Bone marrow (tissue), 2 donors: ENCODE measurements around the gene CCBE1.

Experiments used
- DNase-seq, 2 donors: peaks; one replicate each; lab custom pipeline; 2025; lab: John Stamatoyannopoulos, UW

The CCBE1 gene

DNA sequence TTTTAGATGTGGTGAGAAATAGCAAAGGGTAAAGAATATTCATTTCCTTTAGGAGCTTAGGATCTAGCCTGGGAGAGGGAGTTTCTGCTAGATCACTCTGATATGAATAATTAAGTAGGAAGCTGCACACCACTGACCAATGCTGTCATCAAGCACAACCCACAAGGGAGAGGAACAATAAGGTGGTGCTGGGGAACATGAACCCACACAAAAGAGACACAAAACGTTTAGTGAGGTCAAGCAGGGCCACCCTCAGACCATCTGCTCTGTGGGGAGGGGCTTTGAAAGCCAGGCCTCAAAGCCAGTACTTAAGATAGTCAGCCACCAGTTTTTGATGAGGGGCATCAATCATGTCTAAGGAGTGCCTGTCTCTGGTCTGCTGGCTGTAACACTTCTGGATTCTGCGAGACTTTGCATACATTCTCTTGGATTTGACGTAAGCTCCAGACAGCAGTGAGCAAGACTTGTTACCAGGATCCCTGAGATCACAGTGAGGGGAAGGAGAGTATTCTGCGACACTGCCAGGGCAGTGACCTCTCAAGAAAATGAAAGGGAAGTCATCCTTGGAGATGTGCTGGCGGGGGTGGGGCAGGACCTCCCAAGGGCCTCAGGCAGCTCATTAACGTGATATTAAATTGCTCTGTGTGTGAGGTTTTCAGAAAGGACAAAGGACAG is 127.0 kb downstream of the CCBE1 start:
- no peak for DNase-seq

DNA sequence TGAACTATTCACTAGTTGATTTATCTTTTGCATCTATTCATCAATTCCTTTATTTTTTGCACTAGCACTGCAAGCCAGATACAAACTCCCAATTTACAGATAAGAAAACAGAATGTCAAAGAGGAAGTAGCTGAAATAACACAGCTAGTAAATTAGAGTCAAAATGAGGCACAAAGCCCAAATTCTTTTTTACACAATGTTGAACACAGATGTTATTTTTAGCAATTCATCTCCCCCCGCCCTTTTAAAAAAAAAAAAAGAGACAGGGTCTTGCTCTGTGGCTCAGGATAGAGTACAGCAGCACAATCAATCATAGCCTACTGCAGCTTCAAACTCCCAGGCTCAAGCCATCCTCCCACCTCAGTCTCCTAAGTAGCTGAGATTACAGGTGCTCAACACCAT is 127.8 kb downstream of the CCBE1 start:
- DNase-seq = no peak

DNA sequence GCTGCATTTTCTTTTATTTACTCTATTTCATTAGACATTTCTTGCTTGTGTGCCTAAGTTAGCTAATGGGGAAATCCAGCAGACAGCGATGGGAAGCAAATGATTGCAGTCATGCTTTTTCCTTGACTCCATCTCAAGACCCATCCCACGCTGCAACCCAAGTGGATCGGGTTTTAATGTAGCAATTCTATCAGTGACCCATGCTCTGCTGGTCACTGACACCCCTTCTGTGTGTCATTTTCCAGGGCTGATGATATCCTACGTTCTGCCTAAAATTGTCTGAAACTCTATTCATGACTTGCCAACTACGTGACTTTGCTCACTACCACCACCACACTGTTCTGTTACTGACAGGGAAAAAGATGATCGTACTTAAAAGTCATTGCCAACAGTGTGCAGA is 129.8 kb downstream of the CCBE1 start:
- DNase-seq = no peak

DNA sequence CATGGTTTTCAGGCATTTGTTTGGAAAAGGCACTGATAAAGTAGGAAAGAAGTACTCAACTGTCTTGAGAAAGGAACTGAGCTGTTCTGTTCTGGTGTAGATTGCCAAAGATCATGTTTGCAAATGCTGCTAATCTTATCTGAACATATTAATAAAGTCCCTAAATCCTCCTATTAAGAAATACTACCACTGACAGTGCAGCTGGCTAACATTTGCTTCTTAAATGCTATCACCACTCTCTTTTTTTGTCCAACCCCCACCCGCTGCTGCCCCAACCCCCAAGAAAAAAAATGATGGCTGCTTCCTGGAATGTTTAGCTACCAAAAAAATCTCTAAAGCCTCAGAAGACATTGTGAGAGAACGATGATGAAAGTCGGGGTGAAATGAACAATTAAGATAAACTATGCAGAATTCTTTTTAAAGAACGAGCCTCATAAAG is 130.7 kb downstream of the CCBE1 start:
- DNase-seq = no peak

DNA sequence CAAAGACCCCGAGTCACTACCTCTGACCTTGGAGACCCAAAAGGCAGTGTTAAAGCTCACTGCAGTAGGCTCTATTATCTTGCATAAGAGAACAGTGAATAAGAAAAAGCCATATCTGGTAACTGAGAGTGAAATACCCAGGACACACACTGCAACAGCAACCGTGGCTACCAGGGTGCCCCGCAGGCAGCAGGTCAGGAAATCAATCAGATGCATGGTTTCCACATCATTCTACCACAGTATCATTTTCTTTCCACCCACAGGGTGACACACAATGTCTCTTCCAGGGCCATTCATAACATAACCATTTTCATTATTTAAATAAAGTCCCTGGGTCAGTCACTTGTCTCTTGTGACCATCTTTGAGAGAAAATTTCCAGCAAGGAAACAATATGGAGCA is 131.3 kb downstream of the CCBE1 start:
- DNase-seq = no peak

DNA sequence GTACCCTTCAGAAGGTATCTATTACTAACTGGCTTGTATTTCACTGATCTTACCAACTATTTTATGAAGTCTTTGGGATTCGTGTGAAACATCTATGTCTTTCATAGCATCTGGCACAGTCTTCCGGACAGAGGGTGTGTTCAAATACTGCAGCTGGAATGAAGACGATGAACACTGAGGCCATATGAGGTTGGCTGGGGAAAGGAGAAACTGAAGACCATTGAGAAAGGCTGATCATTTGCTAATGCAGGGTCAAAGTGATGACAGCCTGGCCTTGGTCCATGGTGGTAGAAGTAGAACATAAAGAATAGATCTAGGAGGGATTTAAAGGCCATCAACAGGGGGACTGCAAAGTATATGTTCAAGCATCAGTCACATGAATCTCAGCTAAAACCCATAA is 132.7 kb downstream of the CCBE1 start:
- no peak for DNase-seq

DNA sequence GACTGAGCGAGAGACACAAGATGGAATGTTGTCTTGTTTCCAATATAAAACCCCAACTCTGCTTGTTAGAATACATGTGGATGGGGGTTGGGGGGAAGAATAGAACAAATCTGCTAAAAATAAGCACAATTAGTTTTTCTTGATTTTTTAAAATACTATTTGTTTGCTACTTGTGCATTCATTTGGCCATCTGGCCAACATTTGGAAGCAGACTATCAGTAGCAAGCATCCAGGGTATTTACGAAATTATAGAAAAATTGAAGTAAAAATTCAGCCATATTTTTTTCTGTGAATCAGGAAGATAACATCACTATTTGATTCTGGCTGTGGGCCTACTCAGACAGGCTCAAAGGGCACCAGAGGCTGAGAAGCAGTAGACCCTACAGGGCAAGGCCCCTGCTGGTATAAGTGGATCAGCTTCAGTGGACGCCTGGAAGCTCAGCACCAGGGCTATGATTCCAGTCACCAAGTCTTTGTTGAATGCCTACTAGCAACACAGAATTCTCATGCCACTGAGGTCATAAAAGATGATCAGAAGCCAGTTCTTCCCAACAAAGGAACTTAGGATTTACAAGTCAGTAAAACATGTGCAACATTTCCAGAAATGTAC is 133.9 kb downstream of the CCBE1 start:
- DNase-seq = no peak

DNA sequence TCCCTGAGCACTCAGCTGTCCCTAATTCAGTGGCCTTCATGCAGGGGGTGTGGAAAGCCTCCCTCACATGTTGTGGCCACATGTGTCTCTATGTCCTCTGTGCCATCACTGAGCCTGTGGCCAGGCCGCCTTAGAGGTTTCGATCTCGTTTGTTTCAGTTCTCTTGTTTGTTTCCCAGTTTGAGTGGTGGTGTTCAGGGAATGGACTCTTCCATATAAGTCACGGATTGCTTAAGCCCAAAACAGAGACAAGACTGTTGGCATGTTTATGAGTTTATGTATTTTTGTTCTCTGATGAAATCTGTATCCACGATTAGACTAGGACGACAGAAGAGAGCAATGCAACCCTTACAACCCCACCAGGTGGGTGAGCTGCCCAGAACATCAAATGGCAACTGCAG is 134.5 kb downstream of the CCBE1 start:
- DNase-seq = no peak

DNA sequence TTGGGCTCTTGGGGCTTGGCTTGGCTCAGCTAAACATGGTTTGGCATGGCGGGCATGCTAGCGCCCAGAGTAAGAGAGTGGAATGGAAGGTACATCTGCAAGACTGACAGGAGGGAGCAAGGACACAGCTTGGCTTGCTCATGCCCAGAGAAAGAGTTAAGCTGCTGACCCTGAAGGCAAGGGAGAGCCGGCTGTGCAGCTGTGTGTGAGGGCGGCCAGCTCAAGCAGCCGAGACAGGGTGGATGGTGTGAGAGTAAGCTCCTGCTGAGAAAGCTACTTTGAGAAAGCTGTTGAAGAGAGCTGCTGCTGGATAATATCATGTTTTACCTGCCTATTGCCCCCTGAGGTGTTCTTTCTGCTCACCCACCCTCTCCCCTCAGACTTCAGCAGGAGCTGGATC is 135.6 kb downstream of the CCBE1 start:
- DNase-seq = no peak

DNA sequence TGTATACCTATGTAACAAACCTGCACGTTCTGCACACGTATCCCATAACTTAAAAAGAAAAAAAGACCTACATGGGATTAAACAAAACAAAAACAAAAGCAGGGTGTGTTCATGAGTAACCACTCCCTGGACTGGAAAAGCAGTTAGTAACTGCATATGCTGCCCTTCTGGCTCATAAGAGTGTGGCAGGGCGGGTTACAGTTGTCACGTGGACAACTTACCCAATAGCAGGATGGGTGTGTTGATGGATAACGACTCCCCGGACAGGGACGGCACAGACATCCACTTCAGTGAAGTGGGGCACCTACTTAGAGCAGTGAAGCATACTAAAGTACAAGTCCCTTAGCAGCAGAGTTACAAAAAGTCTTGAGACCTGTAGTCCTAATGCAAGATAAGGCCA is 136.7 kb downstream of the CCBE1 start:
- no peak for DNase-seq

DNA sequence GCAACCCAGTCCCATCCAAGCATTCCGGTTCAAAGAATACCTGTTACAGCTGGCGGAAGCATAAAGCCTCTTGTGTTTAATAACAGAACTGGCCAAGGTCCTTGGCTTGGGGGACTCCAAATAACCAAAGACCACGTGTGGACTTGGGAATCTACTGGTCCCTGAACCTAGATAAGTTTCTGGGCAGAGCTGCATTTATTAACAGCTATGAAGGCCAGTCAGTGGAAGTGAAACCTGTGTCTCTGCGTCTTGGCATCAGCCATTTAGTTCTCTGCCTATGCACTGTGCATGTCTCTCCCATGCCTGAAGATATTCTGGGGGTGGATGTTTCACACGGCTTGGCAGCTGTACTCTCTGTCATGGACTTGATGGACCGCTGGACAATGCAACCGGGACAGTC is 137.7 kb downstream of the CCBE1 start:
- no peak for DNase-seq

DNA sequence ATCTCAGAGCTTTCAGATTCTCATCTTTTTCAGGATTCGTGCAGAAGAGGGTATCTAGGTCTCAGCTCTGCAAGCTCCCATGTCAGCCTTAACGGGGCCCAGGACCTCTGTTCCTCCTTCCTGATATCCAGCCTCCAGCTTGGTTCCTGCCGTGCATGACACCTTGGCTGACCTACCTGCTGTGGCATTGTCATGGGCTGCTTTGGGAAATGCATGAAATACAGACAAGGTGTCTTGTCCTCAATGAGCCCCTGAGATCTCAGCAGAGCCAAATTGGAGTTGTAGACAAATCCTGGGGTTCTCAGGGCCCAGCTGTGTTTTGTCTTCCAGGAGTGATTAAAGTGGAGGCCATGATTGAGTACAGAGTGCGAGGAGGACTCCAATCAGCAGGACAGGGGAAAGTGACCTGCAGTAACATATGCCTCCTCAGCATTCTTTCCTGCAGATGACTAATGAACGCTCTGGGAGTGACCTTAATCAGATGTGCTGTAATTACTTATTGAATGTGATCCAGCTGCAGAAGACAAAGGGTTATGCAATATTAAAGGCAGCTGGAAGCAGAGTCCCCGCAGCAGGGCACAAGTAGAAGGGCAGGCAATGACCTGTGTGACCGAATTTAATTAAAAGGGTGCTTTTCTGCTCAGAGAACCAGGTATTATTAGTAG is 141.1 kb downstream of the CCBE1 start:
- DNase-seq = no peak

DNA sequence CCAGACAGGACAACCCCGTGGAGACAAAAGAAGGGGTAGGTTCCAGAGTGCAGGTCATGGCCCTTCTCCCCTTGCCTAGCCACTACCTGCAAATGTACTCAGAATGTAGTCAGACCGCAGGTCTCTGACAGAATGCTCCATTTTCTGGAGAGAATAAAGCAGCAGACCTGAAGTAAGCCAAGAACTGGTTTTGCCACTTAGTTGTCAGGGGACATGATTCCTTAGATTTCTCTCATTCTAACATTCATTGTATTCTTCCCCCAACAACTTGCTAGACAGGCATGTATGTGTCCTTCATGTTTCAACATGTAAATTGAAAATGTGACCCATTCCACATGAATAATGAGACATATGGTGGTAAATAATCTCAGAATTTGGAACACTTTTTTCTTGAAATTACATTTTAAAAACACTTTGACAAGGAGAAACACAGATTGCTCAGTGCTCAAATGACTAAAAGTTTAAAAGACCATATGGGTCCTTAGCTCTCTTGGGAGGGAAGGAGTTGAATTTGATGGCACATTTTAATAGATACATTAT is 142.4 kb downstream of the CCBE1 start:
- DNase-seq = no peak

DNA sequence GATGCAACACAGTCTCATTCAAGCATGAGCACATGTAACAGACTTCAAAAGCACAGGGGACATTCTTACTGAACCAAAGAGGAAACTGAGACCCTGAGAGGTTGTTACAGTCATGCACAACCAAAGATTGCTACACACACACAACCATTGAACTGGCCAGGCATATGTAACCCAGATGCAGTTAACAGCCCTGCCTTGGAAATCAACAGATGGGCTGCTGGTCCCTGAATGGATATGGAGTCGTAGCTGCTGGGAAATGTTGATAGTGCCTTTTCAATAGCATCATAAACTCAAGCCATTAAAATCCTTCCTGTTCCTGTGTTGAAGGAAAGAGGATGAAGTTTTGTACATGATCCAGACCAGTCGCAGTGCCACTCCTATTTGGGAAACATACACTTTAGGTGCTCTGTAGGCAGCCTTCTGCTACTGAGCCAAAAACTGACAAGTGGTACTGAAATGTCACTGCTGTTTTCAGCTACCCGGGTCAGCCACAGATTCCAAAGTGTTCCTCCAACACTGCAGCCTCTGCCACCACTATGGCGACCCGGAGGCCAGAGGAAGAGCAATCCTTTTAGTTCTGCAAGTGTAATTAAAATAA is 143.9 kb downstream of the CCBE1 start:
- no peak for DNase-seq

DNA sequence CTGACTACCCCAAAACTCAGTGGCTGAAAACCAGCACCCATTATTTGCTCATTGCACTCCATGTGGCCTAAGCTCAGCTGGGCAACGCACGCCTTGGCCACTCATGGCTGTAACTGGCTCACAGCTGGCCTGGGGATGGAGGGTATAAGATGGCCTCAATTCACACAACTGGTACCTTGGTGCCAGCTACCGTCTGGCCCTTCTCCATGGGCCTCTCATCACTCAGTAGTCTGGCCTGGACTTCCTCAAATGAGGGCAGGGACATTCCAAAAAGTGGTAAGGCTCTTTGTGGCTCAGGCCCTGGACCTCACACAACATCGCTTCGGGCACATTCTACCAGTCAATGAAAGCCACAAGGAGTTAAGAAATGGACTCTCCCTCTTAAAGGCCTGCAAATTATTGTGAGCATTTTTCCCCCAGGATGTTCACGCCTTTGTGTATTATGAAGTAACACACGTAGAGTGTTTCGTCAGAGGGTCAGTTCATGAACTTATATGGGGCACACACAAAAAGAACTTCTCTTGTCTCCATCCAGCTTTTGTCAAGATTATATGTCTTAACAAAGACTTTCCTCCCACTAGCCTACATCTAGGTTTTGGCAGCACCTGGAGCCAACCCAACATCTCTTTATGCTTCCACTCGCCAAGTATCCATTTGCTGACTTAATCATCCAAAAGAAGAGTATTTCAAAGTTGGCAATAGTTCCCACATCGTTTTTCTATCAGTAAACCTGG is 145.2 kb downstream of the CCBE1 start:
- DNase-seq = no peak

DNA sequence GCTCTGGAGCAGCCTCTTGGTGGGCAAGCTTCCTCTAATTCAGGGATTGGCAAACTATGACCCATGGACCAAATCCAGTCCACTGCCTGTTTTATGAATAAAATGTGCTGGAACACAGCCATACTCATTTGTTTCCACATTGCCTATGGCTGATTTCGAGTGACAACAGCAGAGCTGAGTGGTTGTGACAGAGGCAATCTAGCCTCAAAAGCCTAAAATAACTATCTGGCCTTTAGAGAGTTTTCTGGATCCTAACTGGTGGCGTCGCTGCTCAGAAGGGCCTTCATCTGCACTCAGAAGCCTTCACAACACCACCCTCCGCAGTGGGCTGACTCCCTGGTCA is 147.1 kb downstream of the CCBE1 start:
- no peak for DNase-seq

DNA sequence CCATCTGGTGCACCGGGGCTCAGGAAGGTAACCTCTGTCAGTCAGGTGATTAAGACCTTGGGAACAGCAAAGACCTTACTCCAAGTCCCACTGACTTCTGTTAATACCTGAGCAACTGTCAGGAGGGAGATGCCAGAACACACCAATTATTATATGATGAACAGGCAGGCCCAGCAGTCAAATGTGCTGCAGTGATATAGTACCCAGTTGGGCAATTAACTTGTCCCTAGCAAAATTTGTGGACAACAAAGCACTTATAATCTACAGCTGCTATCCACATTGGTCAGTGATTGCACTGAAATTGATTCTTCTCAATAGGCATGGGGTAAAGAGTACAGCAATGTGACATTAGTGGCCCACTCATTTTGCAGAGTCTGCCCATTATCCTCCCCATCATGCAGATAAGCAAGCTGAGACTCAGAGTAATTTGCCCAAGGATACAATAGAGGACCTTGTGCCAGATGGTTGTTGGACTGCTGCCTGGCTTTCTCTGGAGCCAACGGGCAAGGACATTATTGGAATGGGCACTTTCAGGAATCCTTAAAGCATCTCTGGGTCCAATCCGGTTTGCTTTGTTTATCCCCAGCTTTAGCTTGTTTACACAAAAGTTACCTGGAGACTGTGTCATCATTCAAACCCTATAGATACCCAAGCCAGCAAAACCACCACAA is 147.6 kb downstream of the CCBE1 start:
- DNase-seq = no peak

DNA sequence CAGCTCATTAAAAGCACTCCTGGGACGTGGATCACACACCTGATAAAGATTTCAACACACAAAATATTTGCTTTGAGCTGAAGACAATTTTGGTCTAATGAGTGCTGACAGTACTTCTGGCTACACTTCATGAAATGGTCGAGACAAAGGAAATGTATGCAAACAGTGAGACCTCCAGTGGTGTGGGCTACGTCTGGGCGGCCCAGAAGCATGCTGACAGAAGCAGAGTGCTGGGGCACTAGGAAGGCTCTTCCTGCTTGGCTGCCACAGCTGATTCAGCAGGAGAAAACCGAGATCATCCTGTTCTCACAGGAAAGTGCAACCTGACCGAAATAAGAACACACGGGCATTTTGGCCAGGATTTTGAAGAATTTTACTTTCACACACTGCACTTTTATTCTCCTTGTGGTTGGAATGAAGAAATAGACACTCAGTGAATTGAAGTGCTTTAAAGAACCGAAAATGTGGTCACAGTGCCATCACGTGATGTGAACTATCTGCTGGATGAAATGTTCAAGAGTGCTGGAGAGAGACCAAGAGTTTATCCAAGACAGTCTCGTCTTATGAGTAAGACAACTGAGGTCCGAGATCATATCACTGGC is 149.5 kb downstream of the CCBE1 start:
- no peak for DNase-seq

DNA sequence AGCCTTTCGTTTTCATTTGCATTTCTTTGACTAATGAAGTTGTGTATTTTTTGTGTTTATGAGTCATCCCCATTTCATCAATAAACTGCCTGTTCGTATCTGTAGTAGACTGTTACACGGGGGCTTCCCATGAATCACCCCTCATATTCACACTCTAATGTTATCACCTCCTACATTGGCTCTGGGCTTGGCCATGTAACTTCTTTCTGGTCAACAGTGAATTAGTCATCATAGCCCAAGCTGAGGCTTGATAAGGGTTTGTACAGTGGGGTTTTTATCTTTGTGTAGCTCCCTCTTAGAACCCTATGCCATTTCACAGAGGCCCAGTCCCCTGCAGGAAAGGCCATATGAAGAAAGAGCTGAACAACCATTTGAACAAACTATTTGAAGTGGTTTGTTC is 151.0 kb downstream of the CCBE1 start:
- no peak for DNase-seq

DNA sequence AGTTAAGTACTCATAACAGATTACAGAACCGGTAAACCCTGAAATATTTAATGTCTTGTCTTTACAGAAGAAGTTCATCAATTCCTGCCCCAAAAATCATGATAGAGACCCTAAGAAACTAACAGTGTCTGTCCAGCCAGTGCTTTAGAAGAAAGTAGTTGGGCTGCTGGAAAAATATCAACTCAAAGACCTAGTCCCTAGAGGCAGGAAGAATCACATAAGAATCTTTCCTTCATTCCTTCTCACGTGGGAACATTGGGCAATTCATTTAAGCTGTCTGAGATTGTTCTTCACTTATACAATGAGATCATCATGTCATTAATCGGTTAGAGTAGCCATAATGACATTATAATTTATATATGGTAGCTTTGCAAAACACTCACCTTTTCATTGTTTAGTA is 156.4 kb downstream of the CCBE1 start:
- no peak for DNase-seq

DNA sequence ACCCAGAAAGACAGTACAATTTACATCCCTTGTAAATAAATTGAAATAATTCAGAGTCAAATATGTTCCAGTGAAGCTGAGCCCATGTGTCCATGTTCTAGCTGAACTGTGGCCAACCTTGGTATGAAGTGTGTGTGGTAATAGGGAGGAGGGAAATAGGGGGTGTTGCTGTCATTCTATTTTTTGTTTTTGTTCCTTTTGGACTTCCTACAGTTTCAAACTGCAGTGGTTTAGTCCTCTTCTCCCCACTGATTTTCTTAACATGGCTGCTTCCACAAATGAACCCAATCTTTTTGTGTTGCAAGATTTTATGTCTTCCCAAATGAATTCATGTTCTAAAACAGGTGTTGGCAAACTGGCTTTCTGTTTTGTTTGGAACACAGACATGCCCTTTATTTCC is 156.9 kb downstream of the CCBE1 start:
- DNase-seq = no peak
